Activated CD4-positive, alpha-beta T cell treated with anti-CD3 and anti-CD28 coated beads, Interleukin-2, amount 50 U/mL, for 24 hours (primary cell): ENCODE data around the gene BID.

Source experiments
- DNase-seq, 2 donors: peaks; one replicate each; pipeline ENCODE4 v3.0.0-alpha.2; 2020; ENCODE audit warnings: low read depth in 1 of 2, low spot score in 1 of 2

BID gene

GRCh38 chr22:17803609-17804270, 29.5 kb upstream of the BID start:
- no peak for DNase-seq

- no peak for DNase-seq
Observed at GRCh38 chr22:17802822-17803221, 28.6 kb upstream of the BID start.

GRCh38 chr22:17802411-17802810, 28.1 kb upstream of the BID start:
- no peak for DNase-seq

GRCh38 chr22:17797721-17798559, 23.7 kb upstream of the BID start:
- no peak for DNase-seq

GRCh38 chr22:17796695-17797094, 22.4 kb upstream of the BID start:
- no peak for DNase-seq

- DNase-seq = no peak
Observed at GRCh38 chr22:17795661-17796548, 21.6 kb upstream of the BID start.

GRCh38 chr22:17794726-17795542, 20.7 kb upstream of the BID start:
- no peak for DNase-seq

GRCh38 chr22:17792854-17793434, 18.7 kb upstream of the BID start:
- DNase-seq = no peak

- no peak for DNase-seq
Observed at GRCh38 chr22:17792299-17792698, 18.0 kb upstream of the BID start.

- no peak for DNase-seq
Observed at GRCh38 chr22:17791196-17791595, 16.9 kb upstream of the BID start.

GRCh38 chr22:17789379-17790200, 15.3 kb upstream of the BID start:
- no peak for DNase-seq

- DNase-seq = no peak
Observed at GRCh38 chr22:17788528-17789378, 14.5 kb upstream of the BID start.

GRCh38 chr22:17787716-17788330, 13.6 kb upstream of the BID start:
- DNase-seq = no peak

GRCh38 chr22:17787241-17787640, 13.0 kb upstream of the BID start:
- DNase-seq = no peak

GRCh38 chr22:17786435-17787161, 12.3 kb upstream of the BID start:
- DNase-seq = no peak

- DNase-seq = peak; percentile 49 to 54
Observed at GRCh38 chr22:17785185-17786184, 11.2 kb upstream of the BID start.
